Heart right ventricle (tissue), 16 donors: Measurements from ENCODE around the gene ARHGAP32. TPM values are rescaled to one million over a fixed set of nuclear protein-coding genes. Genes with fewer than 3 reads are reported as not detected.

Experiments used
- ATAC-seq, 8 donors: fragments of 200-7000 bp; cut with Tn5 transposase; one replicate each; pipeline ENCODE4 v1.9.1; 2020; ENCODE audit warnings: mild to moderate bottlenecking in 8 of 8, moderate library complexity in 8 of 8, moderate number of reproducible peaks in 1 of 8
- DNase-seq, 2 donors: peaks; one replicate each; pipeline ENCODE4 v3.0.0-alpha.2; 2020
- H3K27ac ChIP-seq, 10 donors: fragments of 200-600 bp; sonication (generic) in 2 of 10; one replicate each; pipeline versions ENCODE4 v1.5.0 to v1.8.0; 2020 to 2022; ENCODE audit warnings: mild to moderate bottlenecking in 3 of 10
- H3K27me3 ChIP-seq, 7 donors: fragments of 200-600 bp; one replicate each; pipeline ENCODE4 v1.8.0; 2021 to 2022; ENCODE audit warnings: mild to moderate bottlenecking in 2 of 7
- H3K36me3 ChIP-seq, 9 donors: fragments of 200-600 bp; sonication (generic) in 1 of 9; one replicate each; pipeline versions ENCODE4 v1.5.0 to v1.8.0; 2020 to 2022; ENCODE audit warnings: mild to moderate bottlenecking in 2 of 9
- H3K4me1 ChIP-seq, 9 donors: fragments of 200-600 bp; sonication (generic) in 1 of 9; one replicate each; pipeline versions ENCODE4 v1.5.0 to v1.8.0; 2020 to 2022; ENCODE audit warnings: mild to moderate bottlenecking in 4 of 9
- H3K4me3 ChIP-seq, 10 donors: fragments of 200-600 bp; sonication (generic) in 2 of 10; one replicate each; pipeline versions ENCODE4 v1.5.0 to v1.8.0; 2020 to 2022; ENCODE audit warnings: mild to moderate bottlenecking in 7 of 10, moderate library complexity in 2 of 10
- H3K9me3 ChIP-seq, 11 donors: fragments of 200-600 bp in 10 of 11; sonication (generic) in 2 of 11; one replicate each; pipeline versions ENCODE4 v1.5.0 to v1.8.0; 2013 to 2022; ENCODE audit warnings: mild to moderate bottlenecking in 2 of 11, control low read depth in 1 of 11, moderate library complexity in 1 of 11
- WGBS, 2 donors: extraction: QIAGEN DNeasy Blood & Tissue Kit; methylation state at CpG; one replicate each; pipeline ENCODE4 v1.1.7; 2013; ENCODE audit warnings: inconsistent platforms in 1 of 2; 5-methylcytosine and 5-hydroxymethylcytosine counted together
- intact Hi-C, 10 donors: fragments of 100-400 bp; cut with DNase I; formaldehyde crosslinking; loops; one replicate each; pipeline versions ENCODE4 v1.11.1 to v1.14.2; 2022
- polyA plus RNA-seq, 2 donors: library from polyadenylated mRNA; stranded (reverse); fragments of 200-250 nt; gene quantifications; one replicate each; pipeline ENCODE4 v1.2.3, GENCODE V29; 2013
- total RNA-seq, 10 donors: library from RNA; stranded (reverse); fragmentation: NEBNext Ultra II Directional in 3 of 10; extraction: Animal tissue kit (Norgen Biotek cat#: 25700) in 3 of 10; gene quantifications; one replicate each; pipeline versions ENCODE4 v1.2.1 to v1.2.4, GENCODE V29; 2021 to 2023
- TF ChIP-seq, protein P1 (sequence below), 9 donors: fragments of 200-600 bp; sonication (generic) in 2 of 9; IDR thresholded peaks; one replicate each; pipeline versions ENCODE4 v1.5.0 to v1.8.0; 2021 to 2022; ENCODE audit warnings: antibody characterized with exemption in 9 of 9, mild to moderate bottlenecking in 5 of 9, moderate library complexity in 1 of 9
- donor health status: Arrhythmogenic right ventricular cardiomyopathy.
- donor health status: ischemic (EF 13 %, LVEDD 7.1; RV severe dilation, severe dysfunction).
- donor health status: healthy with polysubstance abuse.
- donor health status: DM: no; HTN: yes; CAD: no.
- donor health status: DM: no; HTN: no; CAD: no.
- donor health status: ischemic (EF 25% LVEDD 6.9; RV normal size, moderate dysfunction).
- donor health status: ischemic (EF 25% LVEDD 5.7; RV mildly dilated, moderate dysfunction).
- donor health status: healthy.
- donor health status: DM: yes; HTN: yes; CAD: no.
- donor health status: Ischemic cardiomyopathy.
- donor health status: ischemic (EF 35%, LVEDD 5.7; RV mildly dilated, moderate dysfunction).
- donor health status: nonischemic (EF 11% LVEDD 7.7; RV severe dilation, severe dysfunction).
- donor health status: DM: yes; HTN: yes; CAD: no.
- donor health status: PGD.
- donor health status: ischemic (EF 29% LVEDD 5.4; RV normal size, mild dysfunction).
- donor health status: nonischemic (EF 23%, LVEDD 6.1; RV moderate dilation, normal function).

Gene ARHGAP32
- total and polyA plus RNA-seq, 12 donors, result 1.0 to 8.7 (median 4.4) TPM

DNA sequence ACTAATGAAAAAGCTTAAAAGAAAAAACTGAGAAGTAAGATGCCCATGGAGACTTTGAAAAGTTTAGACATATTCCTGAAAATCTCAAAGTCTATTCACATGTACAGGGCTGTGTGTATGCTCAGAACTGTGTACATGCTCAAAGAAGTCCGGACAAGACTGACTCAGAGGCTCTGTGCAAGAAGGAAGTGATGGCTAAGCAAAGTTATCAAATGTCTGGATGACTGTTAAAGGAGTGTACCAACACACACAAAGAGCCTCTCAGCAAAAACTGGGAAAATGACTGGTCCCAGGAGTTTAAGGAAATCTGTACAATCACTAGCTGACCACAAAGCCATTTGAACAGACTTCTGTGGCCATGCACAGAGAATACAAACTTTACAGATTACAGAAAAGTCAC, 33.1 kb upstream of the ARHGAP32 start:
- TF ChIP-seq, protein P1, sequence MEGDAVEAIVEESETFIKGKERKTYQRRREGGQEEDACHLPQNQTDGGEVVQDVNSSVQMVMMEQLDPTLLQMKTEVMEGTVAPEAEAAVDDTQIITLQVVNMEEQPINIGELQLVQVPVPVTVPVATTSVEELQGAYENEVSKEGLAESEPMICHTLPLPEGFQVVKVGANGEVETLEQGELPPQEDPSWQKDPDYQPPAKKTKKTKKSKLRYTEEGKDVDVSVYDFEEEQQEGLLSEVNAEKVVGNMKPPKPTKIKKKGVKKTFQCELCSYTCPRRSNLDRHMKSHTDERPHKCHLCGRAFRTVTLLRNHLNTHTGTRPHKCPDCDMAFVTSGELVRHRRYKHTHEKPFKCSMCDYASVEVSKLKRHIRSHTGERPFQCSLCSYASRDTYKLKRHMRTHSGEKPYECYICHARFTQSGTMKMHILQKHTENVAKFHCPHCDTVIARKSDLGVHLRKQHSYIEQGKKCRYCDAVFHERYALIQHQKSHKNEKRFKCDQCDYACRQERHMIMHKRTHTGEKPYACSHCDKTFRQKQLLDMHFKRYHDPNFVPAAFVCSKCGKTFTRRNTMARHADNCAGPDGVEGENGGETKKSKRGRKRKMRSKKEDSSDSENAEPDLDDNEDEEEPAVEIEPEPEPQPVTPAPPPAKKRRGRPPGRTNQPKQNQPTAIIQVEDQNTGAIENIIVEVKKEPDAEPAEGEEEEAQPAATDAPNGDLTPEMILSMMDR (IDR thresholded peaks at IDR 0.05), result no peak
- H3K27ac ChIP-seq, result no peak overlapping the region
- ATAC-seq, result no peak
- H3K27me3 ChIP-seq, result no peaks in the 10 kb centered on the region
- intact Hi-C loops, result loop anchor here in 1 of 10 donors (10.0 kb wide), 1 partner anchor 100 kb away; no protein-coding TSS in a partner anchor
- no peaks in the 10 kb centered on the region for H3K36me3 ChIP-seq
- WGBS, 2 donors, result 81 to 85% methylated on average over 1 of the region's 1 CpG
- DNase-seq, result no peak
- H3K4me3 ChIP-seq, result no peak overlapping the region
- peaks cover 0 to 31% (median 14%) of the 10 kb centered on the region in 11 donors for H3K9me3 ChIP-seq
- peaks cover 0 to 5% (median 0%) of the 10 kb centered on the region in 9 donors for H3K4me1 ChIP-seq

DNA sequence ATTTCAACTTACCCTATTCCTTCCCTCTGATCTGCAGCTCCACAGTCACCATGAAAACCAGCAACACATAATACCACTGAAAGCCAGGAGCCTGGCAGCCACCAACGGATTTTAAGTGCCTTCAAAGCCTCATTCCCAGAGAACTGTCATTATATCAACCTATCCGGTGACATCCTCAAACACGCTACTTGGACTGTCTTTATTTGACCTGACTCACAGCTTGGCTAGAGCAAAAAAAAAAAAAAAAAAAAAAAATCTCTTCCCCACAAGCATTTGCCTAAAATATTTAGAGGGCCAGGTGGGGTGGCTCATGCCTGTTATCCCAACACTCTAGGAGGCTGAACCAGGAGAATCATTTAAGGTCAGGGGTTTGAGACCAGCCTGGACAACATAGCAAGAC, 32.4 kb upstream of the ARHGAP32 start:
- no peaks in the 10 kb centered on the region for H3K27me3 ChIP-seq
- H3K36me3 ChIP-seq, result no peaks in the 10 kb centered on the region
- 68 to 81% methylated on average over 3 of the region's 3 CpGs for WGBS, 2 donors
- intact Hi-C loops, result loop anchor here in 1 of 10 donors (10.0 kb wide), 1 partner anchor 100 kb away; no protein-coding TSS in a partner anchor
- ATAC-seq (no peak), DNase-seq (no peak)
- H3K9me3 ChIP-seq, result peaks cover 0 to 31% (median 14%) of the 10 kb centered on the region in 11 donors
- TF ChIP-seq, protein P1 (IDR thresholded peaks at IDR 0.05), result no peak
- H3K4me1 ChIP-seq, result peaks cover 0 to 5% (median 0%) of the 10 kb centered on the region in 9 donors
- no peak overlapping the region for H3K4me3 ChIP-seq
- H3K27ac ChIP-seq, result peak overlapping the region in 1 of 10 donors; percentile 34

DNA sequence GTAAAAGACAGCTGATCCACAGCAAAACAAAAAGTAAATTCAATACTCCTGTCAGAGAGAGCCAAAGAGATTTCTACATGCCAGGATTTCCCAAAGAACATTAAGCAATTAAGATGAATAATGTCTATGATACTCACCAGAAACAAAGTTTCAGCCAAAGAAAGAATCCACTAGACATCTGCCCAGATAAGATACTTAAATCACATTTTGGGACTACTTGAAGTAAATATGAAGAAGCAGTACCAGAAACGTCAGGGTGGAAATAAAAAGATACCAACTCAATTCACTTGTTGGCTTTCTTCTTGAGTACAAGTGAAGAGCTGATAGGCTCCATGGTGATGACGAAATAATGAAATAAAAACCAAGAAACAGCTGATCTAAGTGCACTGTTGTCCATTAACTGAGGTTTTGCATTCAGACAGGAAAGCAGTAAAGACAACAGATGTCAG, 31.6 kb upstream of the ARHGAP32 start:
- WGBS, 2 donors, result 61 to 67% methylated on average over 2 of the region's 2 CpGs

GRCh38 chr11:129223260-129223659, 31.1 kb upstream of the ARHGAP32 start:
- ATAC-seq (no peak), DNase-seq (no peak)
- H3K36me3 ChIP-seq, result no peaks in the 10 kb centered on the region
- H3K9me3 ChIP-seq, result peaks cover 0 to 31% (median 14%) of the 10 kb centered on the region in 11 donors
- H3K27ac ChIP-seq, result peak overlapping the region in 2 of 10 donors; percentile 24 to 26
- intact Hi-C loops, result loop anchor here in 1 of 10 donors (10.0 kb wide), 1 partner anchor 102 kb away; no protein-coding TSS in a partner anchor
- H3K4me3 ChIP-seq, result no peak overlapping the region
- TF ChIP-seq, protein P1 (IDR thresholded peaks at IDR 0.05), result no peak
- peaks cover 0 to 5% (median 0%) of the 10 kb centered on the region in 9 donors for H3K4me1 ChIP-seq
- H3K27me3 ChIP-seq, result no peaks in the 10 kb centered on the region
- WGBS, 2 donors, result 54 to 69% methylated on average over 1 of the region's 1 CpG

More for the DNA sequence above, 31.6 kb upstream of the ARHGAP32 start:
- intact Hi-C loops, result loop anchor here in 1 of 10 donors (10.0 kb wide), 1 partner anchor 101 kb away; no protein-coding TSS in a partner anchor
- Histone ChIP-seq H3K9me3 (peaks cover 0 to 31% (median 14%) of the 10 kb centered on the region in 11 donors), H3K27me3 (no peaks in the 10 kb centered on the region), H3K36me3 (no peaks in the 10 kb centered on the region), H3K27ac (peak overlapping the region in 2 of 10 donors; percentile 24 to 34), H3K4me1 (peaks cover 0 to 5% (median 0%) of the 10 kb centered on the region in 9 donors), H3K4me3 (no peak overlapping the region)
- DNase-seq (no peak), ATAC-seq (peak in 1 of 8 donors; percentile 72)
- TF ChIP-seq, protein P1 (IDR thresholded peaks at IDR 0.05), result no peak
